Muscle of arm (tissue), 12 donors: ENCODE measurements around the gene CACNA1H. TPM values are rescaled to one million over a fixed set of nuclear protein-coding genes. Genes with fewer than 3 reads are reported as not detected.

Experiments used
- DNase-seq: peaks from one replicate; pipeline ENCODE4 v3.0.0-alpha.2; 2013
- polyA plus RNA-seq, 12 donors: library from polyadenylated mRNA; unstranded; fragments of 120-200 nt; gene quantifications; one replicate each; pipeline ENCODE4 v1.2.1, GENCODE V29; 2013; ENCODE audit not compliant: insufficient read length in 12 of 12

CACNA1H gene
- polyA plus RNA-seq, 12 donors, result 20.5 to 77.3 (median 39.4) TPM; not detected in 1

DNA sequence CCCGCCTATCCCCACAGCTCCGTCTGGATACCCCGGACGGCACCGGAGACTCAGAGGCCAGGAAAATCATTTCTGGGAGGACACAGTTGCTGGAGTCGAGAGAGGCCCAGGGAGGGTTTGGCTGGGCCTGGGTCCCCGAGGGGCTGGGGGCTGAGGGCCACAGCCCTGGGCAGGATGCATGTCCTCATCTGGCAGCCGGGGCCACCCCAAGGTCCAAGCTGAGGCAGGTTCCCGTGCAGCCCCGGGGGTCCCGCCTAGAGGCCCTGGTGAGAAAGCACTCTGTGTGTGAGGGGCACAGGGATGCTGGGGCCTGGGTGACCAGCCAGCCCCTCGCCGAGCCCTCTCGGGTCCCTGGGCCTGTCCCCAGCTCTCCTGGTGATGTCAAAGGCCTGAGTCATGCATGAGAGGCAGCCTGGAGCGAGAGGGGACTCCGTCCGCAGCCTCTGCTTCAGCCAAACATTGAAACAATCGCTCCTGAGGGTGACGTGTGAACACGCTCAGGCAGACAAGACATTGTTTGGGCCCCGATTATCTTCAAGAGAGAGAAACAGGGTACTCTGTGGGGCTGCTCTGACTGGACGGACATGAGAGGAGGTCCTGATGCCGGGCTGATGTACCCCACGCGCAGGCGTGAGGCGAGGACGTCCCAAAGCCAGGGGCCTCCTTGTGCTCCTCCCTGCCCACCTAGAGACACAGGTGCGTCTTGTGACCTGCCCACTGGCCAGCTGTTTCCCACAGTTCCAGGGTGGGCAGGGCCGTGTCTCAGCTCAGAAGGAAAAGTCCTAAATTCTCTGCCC lies 31.1 kb upstream of the CACNA1H start:
- DNase-seq, result no peak

GRCh38 chr16:1122398-1122765 lies 30.5 kb upstream of the CACNA1H start:
- DNase-seq, result no peak

DNA sequence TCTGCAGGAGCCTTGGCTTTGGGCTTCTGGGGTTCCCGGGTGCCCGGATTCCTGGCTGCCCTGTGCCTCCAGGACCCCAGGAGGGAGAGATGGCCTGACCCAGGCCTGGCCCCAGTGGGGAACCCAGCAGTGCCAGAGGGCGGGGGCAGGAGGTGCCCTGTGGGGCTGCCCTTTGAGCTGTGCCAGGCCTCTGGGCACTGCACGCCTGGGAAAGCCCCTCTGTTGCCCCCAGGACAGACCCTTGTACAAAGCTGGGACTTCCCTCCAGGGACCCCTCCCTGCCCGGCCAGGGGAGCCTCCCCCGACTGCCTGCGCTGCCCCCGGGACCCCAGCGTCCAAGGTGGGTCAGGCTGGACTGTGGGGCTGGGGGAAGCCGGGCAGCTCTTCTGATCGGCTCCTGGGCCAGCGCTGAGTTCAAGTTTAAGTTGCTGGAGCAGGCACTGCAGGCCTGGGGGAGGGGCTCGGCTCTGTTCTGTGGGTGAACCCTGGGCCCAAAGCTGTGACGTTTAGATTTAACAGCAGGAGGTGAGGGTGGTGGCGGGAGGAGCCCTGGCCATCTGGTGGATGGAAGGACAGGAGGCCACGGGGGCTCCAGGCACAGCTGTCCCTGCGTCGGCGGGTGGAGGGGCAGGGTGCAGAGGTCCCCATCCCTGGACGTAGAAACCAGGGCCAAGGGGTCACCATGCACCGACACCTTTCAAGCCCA lies 29.2 kb upstream of the CACNA1H start:
- no peak for DNase-seq

DNA sequence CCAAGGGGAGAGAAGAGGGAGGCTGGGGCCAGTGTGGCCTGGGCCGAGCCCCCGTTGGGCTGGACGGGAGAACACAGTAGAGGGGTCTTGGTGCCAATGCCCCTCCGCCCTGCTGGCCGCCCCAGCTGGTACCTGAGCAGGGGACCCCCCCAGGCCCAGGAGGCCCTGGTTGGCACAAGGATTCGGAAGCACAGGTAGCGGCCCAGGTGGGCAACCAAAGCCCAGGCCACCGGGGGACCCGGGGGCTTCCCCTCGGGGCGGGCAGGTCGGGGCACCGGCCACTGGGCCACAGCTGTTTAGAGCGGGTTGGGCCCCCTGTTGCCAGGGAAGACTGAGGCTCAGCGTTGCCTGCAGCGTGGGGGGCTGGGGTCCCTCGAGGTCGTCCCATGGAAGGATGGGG lies 28.6 kb upstream of the CACNA1H start:
- no peak for DNase-seq

GRCh38 chr16:1124795-1125194 lies 28.1 kb upstream of the CACNA1H start:
- DNase-seq, result no peak

DNA sequence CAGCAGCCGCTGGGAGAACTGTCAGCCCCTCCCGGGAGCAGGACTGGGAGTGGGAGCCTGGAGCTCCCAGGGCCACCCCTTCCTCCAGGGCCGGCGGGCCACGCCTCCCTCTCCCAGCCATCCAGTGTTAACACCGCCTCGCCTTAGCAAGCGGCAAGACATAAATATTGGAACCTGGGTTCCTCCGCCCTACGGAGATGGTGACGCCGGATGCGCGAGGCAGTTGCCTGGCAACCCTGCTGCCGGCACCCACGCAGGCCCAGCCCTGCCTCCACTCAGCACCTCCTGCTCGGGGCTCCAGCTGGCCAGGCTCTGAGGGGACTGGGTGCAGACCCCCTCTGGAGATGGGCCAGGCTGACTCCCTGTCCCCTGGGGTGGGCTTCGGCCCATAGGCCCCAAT lies 27.4 kb upstream of the CACNA1H start:
- DNase-seq, result no peak

- DNase-seq, result no peak
Measured at GRCh38 chr16:1126044-1126443, 26.9 kb upstream of the CACNA1H start.

DNA sequence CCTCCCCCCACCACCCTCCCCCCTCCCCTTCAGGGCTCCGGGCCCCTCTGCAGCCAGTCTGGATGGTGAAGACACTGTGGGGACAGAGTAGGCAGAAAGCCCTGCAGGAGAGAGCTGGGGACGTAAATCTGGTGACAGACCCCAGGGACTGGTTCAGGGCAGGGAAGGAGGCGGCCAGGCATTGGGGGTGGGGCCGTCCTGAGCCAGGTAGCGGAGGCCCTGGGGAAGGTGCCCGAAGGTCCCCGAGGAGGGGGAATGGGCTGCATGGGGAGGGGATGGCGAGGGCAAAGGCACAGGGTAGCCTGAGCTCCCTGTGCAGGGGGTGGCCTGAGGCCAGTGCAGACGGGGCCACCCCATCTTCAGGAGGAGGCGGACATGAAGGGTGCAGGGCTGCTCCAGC lies 26.3 kb upstream of the CACNA1H start:
- no peak for DNase-seq

GRCh38 chr16:1127101-1127500 lies 25.8 kb upstream of the CACNA1H start:
- no peak for DNase-seq

DNA sequence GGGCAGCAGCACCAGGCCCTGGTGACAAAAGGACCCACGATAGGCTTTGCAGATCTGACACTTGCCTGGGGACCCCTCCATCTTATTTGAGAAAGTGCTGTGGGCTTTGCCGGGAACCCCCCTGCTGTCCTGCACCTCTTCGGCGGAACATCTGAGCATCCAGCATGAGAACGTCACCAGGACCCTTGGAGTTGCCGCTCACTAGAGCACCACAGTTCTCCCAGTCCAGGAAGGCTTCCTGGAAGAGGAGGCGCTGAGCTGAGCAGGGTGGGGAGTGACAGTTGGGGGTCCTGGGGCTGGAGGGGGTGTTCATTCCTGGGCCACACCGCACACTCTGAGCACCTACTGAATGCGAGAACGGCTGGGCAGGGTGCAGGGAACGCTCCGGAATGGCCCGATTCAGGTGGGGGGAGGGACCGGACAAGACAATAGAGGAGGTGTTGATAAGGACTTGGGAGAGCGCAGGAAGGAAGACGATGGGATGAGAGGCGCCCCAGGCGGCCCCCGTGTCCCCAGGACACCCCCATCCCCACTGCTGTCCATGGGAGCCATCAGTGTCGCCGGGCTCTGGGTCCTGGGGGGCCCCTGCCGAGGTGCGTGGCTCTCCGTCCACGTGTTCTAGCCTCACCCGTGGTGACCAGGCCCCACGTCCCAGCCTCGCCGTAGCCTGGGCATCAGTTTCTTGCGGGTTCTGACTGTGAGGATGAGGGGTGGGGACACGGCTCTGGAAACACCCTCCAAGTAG lies 24.8 kb upstream of the CACNA1H start:
- no peak for DNase-seq

GRCh38 chr16:1129106-1129960 lies 23.6 kb upstream of the CACNA1H start:
- no peak for DNase-seq

DNA sequence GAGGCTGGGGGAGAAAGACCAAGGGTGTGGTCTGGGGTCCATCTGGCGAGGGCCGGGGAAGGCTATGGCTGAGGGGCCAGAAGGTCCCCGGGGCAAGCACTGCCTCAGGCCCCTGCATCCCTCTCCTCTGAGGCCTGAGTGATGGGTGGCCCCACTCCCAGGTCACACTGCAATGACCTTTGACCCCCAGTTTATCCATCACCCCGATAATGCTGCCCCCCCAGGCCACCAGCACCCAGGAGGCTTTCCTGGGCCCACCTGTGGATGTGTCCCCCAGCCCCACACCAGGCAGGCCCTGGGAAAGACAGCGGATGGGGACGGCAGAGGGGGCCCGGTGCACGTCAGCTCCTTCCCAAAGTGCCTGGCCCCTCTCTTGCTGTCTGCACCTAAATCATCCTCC lies 22.5 kb upstream of the CACNA1H start:
- no peak for DNase-seq

- no peak for DNase-seq
Measured at GRCh38 chr16:1131378-1131994, 21.4 kb upstream of the CACNA1H start.

DNA sequence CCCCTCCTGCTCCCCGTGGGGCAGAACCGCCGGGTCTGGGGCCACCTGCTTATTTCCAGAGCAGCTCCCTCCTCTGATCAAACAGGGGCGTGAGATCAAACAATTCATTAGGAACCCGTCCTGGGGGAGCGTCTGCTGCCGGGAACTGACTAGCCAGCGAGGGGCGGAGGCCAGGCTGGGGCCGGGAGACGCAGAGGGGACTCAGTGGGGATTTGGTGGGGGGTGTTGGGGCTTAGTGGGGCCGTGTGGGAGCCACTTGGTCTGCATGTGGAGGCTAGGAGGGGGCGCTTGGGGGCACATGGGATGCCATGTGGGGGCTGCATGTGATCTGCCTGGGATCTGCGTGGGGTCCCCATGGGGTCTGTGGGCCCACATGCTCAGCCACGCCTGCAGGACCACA lies 20.5 kb upstream of the CACNA1H start:
- no peak for DNase-seq

DNA sequence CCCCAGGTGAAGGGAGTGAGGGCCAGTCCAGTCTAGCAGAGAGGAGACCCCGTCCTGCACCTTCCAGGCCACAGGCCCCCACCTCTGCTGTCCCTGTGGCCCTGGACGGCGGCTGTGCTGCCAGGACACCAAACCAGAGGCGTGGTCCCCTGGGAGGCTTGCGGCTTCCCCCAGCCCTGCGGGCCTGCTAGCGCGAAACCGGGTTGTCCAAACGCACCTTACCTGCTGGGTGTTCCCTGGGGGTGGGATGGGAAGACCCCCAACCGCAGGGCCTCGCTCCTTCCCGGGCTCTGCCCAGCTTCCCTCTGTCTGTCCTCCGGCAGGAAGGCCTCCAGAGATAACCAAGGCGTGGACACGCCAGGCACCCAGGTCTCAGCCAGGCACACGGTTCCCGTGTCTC lies 19.6 kb upstream of the CACNA1H start:
- no peak for DNase-seq

DNA sequence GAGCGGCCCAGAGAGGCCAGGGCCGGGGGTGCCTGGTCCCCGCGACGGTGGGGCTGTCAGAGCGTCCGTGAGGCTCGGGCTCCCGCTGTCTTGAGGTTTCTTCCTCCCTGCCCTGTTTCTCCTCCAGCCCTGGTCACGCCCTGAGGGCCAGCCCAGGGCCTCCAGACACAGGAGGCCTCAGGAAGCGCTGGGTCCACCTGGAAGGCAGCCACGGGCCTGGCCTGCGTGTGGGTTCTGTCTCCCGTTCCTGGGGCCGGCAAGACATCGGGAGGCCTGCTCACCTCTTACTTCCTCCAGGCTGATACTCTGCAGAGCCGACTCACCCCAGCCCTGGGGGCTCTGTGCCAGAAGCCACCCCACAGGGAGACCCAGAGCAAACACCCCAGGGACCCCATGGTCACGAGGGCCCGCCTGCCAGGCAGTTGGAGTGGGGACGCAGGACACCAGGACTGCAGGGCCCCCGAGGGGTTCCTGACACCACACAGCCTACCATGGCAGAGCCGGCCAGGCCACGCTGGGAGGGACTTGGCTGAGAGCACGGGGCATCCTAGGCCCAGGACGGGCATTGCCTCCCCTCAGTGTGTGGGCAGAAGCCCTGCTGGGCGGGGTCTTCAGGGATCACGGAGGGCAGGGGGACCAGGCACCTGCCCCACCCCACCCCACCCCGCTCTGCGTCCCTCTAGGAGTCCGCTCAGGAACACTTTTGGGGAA lies 18.9 kb upstream of the CACNA1H start:
- DNase-seq, result no peak

- no peak for DNase-seq
Measured at GRCh38 chr16:1134776-1135458, 18.0 kb upstream of the CACNA1H start.

GRCh38 chr16:1135459-1135825 lies 17.5 kb upstream of the CACNA1H start:
- no peak for DNase-seq

- DNase-seq, result no peak
Measured at GRCh38 chr16:1137604-1138003, 15.3 kb upstream of the CACNA1H start.

DNA sequence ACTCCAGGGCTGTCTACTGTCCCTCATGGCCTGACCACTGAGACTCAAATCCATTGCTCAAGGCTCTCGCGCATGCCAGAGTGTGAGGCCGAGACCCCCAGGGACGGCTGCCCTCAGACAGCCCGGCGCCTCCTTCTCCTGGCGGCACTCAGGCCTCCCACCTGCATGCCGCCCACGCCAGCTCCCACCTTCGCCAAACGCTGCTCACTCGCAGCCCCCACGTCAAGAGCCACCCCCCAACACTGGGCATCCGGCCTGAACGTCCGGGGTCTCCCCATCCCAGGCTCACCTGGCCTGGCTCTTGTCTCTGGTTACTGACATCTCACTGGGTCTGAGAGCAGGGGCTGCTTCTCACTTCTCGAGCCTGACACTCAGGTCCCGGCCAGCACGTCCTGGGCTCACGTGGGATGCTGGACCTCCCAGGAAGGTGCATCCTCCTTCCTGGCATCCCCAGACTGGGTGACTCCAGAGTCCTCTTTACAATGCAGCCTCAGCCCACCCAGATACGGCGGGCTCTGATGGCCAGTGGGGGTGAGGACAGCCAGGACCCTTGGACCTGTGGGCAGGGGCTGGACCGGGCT lies 12.2 kb upstream of the CACNA1H start:
- no peak for DNase-seq
